Transverse colon (tissue), 4 donors: ENCODE results near the gene UBAC1. TPM values are rescaled to one million over a fixed set of nuclear protein-coding genes. Genes with fewer than 3 reads are reported as not detected.

Source experiments
- DNase-seq: peaks from one replicate; pipeline ENCODE4 v3.0.0-alpha.2; 2019
- H3K27ac ChIP-seq, 4 donors: fragments of 200-600 bp; sonication (generic); 2 replicates each; pipeline ENCODE4 v1.5.1; 2016 to 2018; ENCODE audit warnings: inconsistent platforms in 4 of 4
- H3K27me3 ChIP-seq: fragments of 200-600 bp; sonication (generic); 2 replicates; pipeline ENCODE4 v1.5.1; 2017; ENCODE audit warnings: inconsistent platforms
- H3K36me3 ChIP-seq, 4 donors: fragments of 200-600 bp; sonication (generic); 2 replicates each; pipeline ENCODE4 v1.5.1; 2017 to 2019; ENCODE audit warnings: inconsistent platforms in 4 of 4
- H3K4me1 ChIP-seq, 4 donors: fragments of 200-600 bp; sonication (generic); 2 replicates each; pipeline ENCODE4 v1.5.1; 2017 to 2020; ENCODE audit warnings: inconsistent platforms in 4 of 4
- H3K4me3 ChIP-seq, 4 donors: fragments of 200-600 bp; sonication (generic); 1 replicate in 1 of 4; 2 replicates in 3 of 4; pipeline versions ENCODE4 v1.5.1 to v1.6.1; 2017 to 2019; ENCODE audit warnings: inconsistent platforms in 4 of 4
- H3K9me3 ChIP-seq, 2 donors: fragments of 200-600 bp; sonication (generic); 2 replicates each; pipeline ENCODE4 v1.5.1; 2017 to 2019; ENCODE audit warnings: inconsistent platforms in 2 of 2
- CTCF ChIP-seq, 5 experiments: fragments of 200-600 bp in 3 of 5; fragments of 450-650 bp in 2 of 5; sonication (generic) in 3 of 5; IDR thresholded peaks; 1 replicate in 2 of 5; 2 replicates in 3 of 5; pipeline ENCODE4 v1.5.1; 2016 to 2017; ENCODE audit warnings: antibody characterized with exemption in 5 of 5, inconsistent platforms in 3 of 5, mild to moderate bottlenecking in 2 of 5, moderate library complexity in 1 of 5
- EP300 ChIP-seq: sonication (generic); formaldehyde crosslinking; IDR thresholded peaks from one replicate; pipeline ENCODE4 v1.6.1; 2017; ENCODE audit warnings: antibody characterized with exemption, low read depth
- POLR2A ChIP-seq: fragments of 450-650 bp; IDR thresholded peaks from one replicate; pipeline ENCODE4 v1.6.1; 2016; ENCODE audit warnings: antibody characterized with exemption, mild to moderate bottlenecking, moderate library complexity
- POLR2AphosphoS5 ChIP-seq, 3 donors: sonication (generic); formaldehyde crosslinking; IDR thresholded peaks; one replicate each; pipeline ENCODE4 v1.6.1; 2016; ENCODE audit warnings: antibody characterized with exemption in 3 of 3
- WGBS, 2 donors: methylation state at CpG; one replicate each; pipeline ENCODE4 v1.1.5; 2018; ENCODE audit warnings: low coverage in 1 of 2; 5-methylcytosine and 5-hydroxymethylcytosine counted together
- in situ Hi-C, 4 donors: fragments of 200-750 bp; cut with MboI; loops; one replicate each; pipeline versions ENCODE4 v1.15.0 to v1.15.1; 2017; ENCODE audit warnings: low sequenced_read_pairs in 3 of 4, low pct_ligation_motif_present in 1 of 4, low pct_unique_long_range_greater_than_20kb in 1 of 4
- intact Hi-C: fragments of 100-400 bp; cut with DNase I; formaldehyde crosslinking; loops from one replicate; pipeline ENCODE4 v1.15.1; 2023; ENCODE audit warnings: low total_unique reads
- total RNA-seq, 4 donors: library from RNA; depleted of rRNA; stranded (reverse); fragments of >200 nt; gene quantifications; one replicate each; pipeline ENCODE4 v1.1.0, GENCODE V29; 2016

The UBAC1 gene
- total RNA-seq, 4 donors from 2014 or later: 42.6 to 91.9 (median 62.9) TPM

- Histone ChIP-seq H3K9me3 (no peaks in the 10 kb centered on the region), H3K27ac (no peak overlapping the region), H3K4me1 (no peaks in the 10 kb centered on the region), H3K36me3 (peaks cover 0 to 30% (median 12%) of the 10 kb centered on the region in 4 donors), H3K27me3 (no peaks in the 10 kb centered on the region), H3K4me3 (no peak overlapping the region)
- no peak for TF ChIP-seq EP300
- TF ChIP-seq POLR2A: no peak
- in situ Hi-C loops (no loop called here), intact Hi-C loops (no loop called here)
- WGBS, 2 donors: 89% methylated on average over 31 of the region's 31 CpGs; no CpG with 5 or more reads in 1 of the 2 donors
- DNase-seq: no peak
These were observed 29.8 kb downstream of the UBAC1 start for GRCh38 chr9:135931349-135931820.

DNA sequence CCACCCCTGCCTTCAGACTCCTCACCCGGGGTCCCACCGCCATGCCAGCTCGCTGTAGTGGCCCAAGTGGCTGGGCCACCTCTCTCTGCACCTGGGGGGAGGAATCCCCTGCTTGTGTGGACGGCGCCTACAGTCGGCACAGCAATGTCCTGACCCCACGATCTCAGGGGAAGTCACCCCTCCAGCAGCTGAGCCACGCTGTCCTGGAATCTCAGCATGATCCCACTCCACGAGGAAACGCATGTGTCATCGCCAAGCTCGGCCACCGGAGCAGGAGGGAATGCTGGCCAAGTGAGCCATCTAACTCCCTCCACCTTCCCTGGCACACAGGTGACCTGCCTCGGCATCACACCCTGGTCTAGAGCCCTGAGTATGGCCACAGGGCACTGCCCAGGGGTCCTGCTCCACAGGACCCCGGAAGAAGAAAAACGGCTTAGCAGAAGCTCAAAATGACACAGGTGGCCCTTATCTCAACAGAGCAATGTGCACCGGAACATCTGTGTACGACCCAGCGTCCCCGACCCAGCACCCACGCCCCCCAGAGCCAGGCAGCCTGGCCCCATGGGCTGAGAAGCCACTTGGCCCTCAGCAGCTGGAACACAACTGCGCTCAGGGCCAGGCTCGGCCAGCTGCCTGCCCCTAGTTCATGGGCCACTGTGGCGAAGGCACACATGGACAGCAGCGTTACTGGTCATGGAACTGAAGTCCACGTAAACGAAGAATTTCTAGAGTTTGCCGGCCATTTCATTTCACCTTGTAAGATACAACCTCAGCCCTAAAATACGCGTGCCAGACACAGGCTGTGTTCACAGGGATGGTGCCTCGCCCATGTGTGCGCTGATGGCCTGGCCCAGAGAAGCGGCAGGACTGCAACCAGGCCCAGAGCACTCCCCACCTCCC, 30.5 kb downstream of the UBAC1 start:
- TF ChIP-seq POLR2A (no peak), CTCF (IDR thresholded peaks at IDR 0.05) (no peak), POLR2AphosphoS5 (IDR thresholded peaks at IDR 0.05) (no peak), EP300 (no peak)
- in situ Hi-C loops: no loop called here
- DNase-seq: no peak
- H3K27me3 ChIP-seq: no peaks in the 10 kb centered on the region
- H3K9me3 ChIP-seq: no peaks in the 10 kb centered on the region
- peaks cover 0 to 25% (median 9%) of the 10 kb centered on the region in 4 donors for H3K36me3 ChIP-seq
- no peaks in the 10 kb centered on the region for H3K4me1 ChIP-seq
- 94 to 96% methylated on average over 7 to 31 of the region's 33 CpGs for WGBS, 2 donors
- H3K4me3 ChIP-seq: no peak overlapping the region
- no peak overlapping the region for H3K27ac ChIP-seq
- intact Hi-C loops: no loop called here

GRCh38 chr9:135929656-135930445, 31.3 kb downstream of the UBAC1 start:
- WGBS, 2 donors: 88% methylated on average over 20 of the region's 21 CpGs; no CpG with 5 or more reads in 1 of the 2 donors
- Histone ChIP-seq H3K4me1 (no peaks in the 10 kb centered on the region), H3K4me3 (no peak overlapping the region), H3K36me3 (peaks cover 0 to 25% (median 9%) of the 10 kb centered on the region in 4 donors), H3K9me3 (no peaks in the 10 kb centered on the region), H3K27me3 (no peaks in the 10 kb centered on the region), H3K27ac (no peak overlapping the region)
- TF ChIP-seq POLR2A (no peak), CTCF (IDR thresholded peaks at IDR 0.05) (no peak), EP300 (no peak)
- in situ Hi-C loops: no loop called here
- intact Hi-C loops: no loop called here
- DNase-seq: no peak

DNA sequence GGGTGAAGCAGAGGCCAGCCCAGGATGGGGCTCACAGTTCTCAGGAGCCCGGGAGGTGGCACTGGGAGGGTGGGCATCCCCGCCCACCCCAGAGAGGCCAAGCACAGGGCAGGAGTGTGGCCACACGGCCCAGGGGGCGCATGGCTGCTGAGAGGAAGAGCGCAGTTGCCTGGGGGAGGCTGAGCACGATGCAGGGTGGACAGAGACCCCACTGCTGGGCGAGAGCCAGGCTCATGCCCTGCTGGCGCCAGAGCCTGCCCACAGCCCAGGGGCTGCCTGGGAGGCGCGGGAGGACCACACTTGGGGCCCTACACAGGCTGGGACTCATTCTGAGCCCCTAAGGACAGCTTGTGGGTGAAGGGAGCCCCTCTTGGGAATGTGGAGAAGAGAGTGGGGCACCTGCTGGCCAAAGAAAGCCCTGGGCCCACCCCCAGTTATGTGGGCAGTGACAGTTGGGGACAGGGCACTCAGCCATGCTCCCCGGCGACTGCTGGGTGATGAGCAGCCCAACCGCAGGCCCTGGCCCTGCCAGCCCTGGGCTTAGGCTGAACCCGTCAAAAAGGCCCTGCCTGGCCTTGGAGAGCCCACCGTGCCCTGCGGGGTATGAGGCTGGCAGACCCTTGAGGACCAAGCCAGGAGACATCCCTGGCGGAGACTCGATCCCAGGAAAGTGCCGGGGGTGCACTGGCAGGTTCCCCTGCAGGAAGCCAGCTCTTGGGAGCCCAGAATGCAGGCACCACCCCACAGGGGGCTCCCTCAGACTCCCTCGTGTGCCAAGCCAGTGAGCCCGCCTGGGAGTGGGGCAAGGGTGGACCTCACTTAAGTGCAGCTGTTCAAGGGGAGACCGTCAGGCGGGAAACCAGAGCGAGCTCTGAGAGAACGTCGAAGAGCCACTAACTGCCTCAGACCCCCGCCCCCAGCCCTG, 32.2 kb downstream of the UBAC1 start:
- Histone ChIP-seq H3K4me1 (no peaks in the 10 kb centered on the region), H3K27me3 (no peaks in the 10 kb centered on the region), H3K36me3 (peaks cover 0 to 29% (median 9%) of the 10 kb centered on the region in 4 donors), H3K27ac (no peak overlapping the region), H3K9me3 (no peaks in the 10 kb centered on the region), H3K4me3 (no peak overlapping the region)
- in situ Hi-C loops: no loop called here
- WGBS, 2 donors: 91% methylated on average over 27 of the region's 27 CpGs; no CpG with 5 or more reads in 1 of the 2 donors
- intact Hi-C loops: no loop called here
- DNase-seq: no peak
- no peak for TF ChIP-seq EP300
- TF ChIP-seq POLR2A: no peak
- TF ChIP-seq CTCF (IDR thresholded peaks at IDR 0.05): no peak
- TF ChIP-seq POLR2AphosphoS5 (IDR thresholded peaks at IDR 0.05): no peak
